H1 (cell line): Measurements from ENCODE around the gene PAK2. TPM values are rescaled to one million over a fixed set of nuclear protein-coding genes. Genes with fewer than 3 reads are reported as not detected.

ENCODE experiments used
- CTCF ChIA-PET: fragments of 300-600 bp; sonication (Branson Sonifier 250); formaldehyde crosslinking; loops from one replicate; lab custom pipeline; 2021; ENCODE audit not compliant: partially characterized antibody; lab: Charles Lee
- POLR2A ChIA-PET: fragments of 300-600 bp; sonication (Branson Sonifier 250); formaldehyde crosslinking; loops from one replicate; lab custom pipeline; 2021; ENCODE audit warnings: inconsistent platforms; ENCODE audit not compliant: partially characterized antibody; lab: Charles Lee
- DNase-seq, 2 experiments: peaks; one replicate each; pipeline versions ENCODE4 v3.0.0 to v3.0.0-alpha.2; 2010 to 2022; ENCODE audit warnings: low spot score in 2 of 2, low read depth in 1 of 2, mixed read lengths in 1 of 2
- FAIRE-seq: peaks from 2 replicates; lab custom pipeline; 2011; peaks lifted over from hg19 to GRCh38; lab: Jason Lieb, UNC
- H2AFZ ChIP-seq: 2 replicates; pipeline ENCODE4 v1.8.1; 2012; ENCODE audit warnings: low read length, inconsistent platforms
- H2AK5ac ChIP-seq: 2 replicates; pipeline ENCODE4 v1.6.1; 2013; ENCODE audit warnings: low read depth, low read length
- H2BK120ac ChIP-seq: replicated peaks from 2 replicates; pipeline ENCODE3; 2013; ENCODE audit warnings: low read depth, low read length, inconsistent platforms
- H2BK12ac ChIP-seq: 2 replicates; pipeline ENCODE4 v1.6.1; 2013; ENCODE audit warnings: low read depth, low read length
- H2BK15ac ChIP-seq: 2 replicates; pipeline ENCODE4 v1.6.1; 2013; ENCODE audit warnings: low read length
- H2BK20ac ChIP-seq: 2 replicates; pipeline ENCODE4 v1.6.1; 2013; ENCODE audit warnings: low read length
- H2BK5ac ChIP-seq: 2 replicates; pipeline ENCODE4 v1.6.1; 2013; ENCODE audit warnings: low read depth, low read length
- H3K14ac ChIP-seq: 2 replicates; pipeline ENCODE4 v1.6.1; 2013; ENCODE audit warnings: inconsistent platforms; ENCODE audit not compliant: insufficient read length
- H3K18ac ChIP-seq: 2 replicates; pipeline ENCODE4 v1.6.1; 2013; ENCODE audit warnings: low read length; ENCODE audit errors: extremely low read depth
- H3K23ac ChIP-seq: 2 replicates; pipeline ENCODE4 v1.6.1; 2013; ENCODE audit warnings: inconsistent platforms; ENCODE audit not compliant: insufficient read length
- H3K23me2 ChIP-seq: 2 replicates; pipeline ENCODE4 v1.6.1; 2013; ENCODE audit warnings: low read depth, low read length
- H3K27ac ChIP-seq: 2 replicates; pipeline ENCODE4 v1.6.1; 2011; ENCODE audit warnings: low read depth, low read length, inconsistent platforms
- H3K27me3 ChIP-seq, 4 experiments: replicated peaks in 1 of 4; 1 replicate in 1 of 4; 2 replicates in 3 of 4; pipeline versions ENCODE4 v1.6.1 to v1.8.1; 2011 to 2013; ENCODE audit warnings: low read length in 3 of 4, mild to moderate bottlenecking in 3 of 4, inconsistent platforms in 2 of 4, mixed read lengths in 2 of 4, moderate library complexity in 1 of 4; ENCODE audit not compliant: control insufficient read depth in 3 of 4, insufficient read depth in 3 of 4; ENCODE audit errors: extremely low read depth in 1 of 4
- H3K36me3 ChIP-seq, 4 experiments: 2 replicates each; pipeline versions ENCODE4 v1.6.1 to v1.8.1; 2011 to 2013; ENCODE audit warnings: mild to moderate bottlenecking in 4 of 4, low read length in 3 of 4, moderate library complexity in 2 of 4, control low read depth in 1 of 4, inconsistent platforms in 1 of 4; ENCODE audit not compliant: insufficient read depth in 4 of 4, control insufficient read depth in 2 of 4
- H3K4ac ChIP-seq: replicated peaks from 2 replicates; pipeline ENCODE3; 2013; ENCODE audit warnings: low read length, low read depth, mixed read lengths, inconsistent platforms; ENCODE audit not compliant: insufficient read length
- H3K4me1 ChIP-seq, 4 experiments: replicated peaks in 1 of 4; 1 replicate in 1 of 4; 2 replicates in 3 of 4; pipeline versions ENCODE4 v1.6.1 to v1.8.1; 2011 to 2013; ENCODE audit warnings: low read length in 3 of 4, inconsistent platforms in 2 of 4, mixed read lengths in 1 of 4; ENCODE audit not compliant: insufficient read depth in 4 of 4, control insufficient read depth in 3 of 4
- H3K4me2 ChIP-seq, 2 experiments: 2 replicates each; pipeline versions ENCODE4 v1.6.1 to v1.8.1; 2011 to 2013; ENCODE audit warnings: low read depth in 2 of 2, low read length in 2 of 2, control low read depth in 1 of 2, inconsistent platforms in 1 of 2, mild to moderate bottlenecking in 1 of 2; ENCODE audit not compliant: insufficient read depth in 1 of 2
- H3K4me3 ChIP-seq, 4 experiments: fragments of 200-600, 300-600 bp in 1 of 4; sonication (generic), shearing (Covaris generic), sonication (Bioruptor Twin) in 1 of 4; 2 replicates each; pipeline versions ENCODE4 v1.5.1 to v1.8.1; 2011 to 2016; ENCODE audit warnings: low read length in 4 of 4, low read depth in 3 of 4, control low read depth in 2 of 4, inconsistent platforms in 2 of 4, mild to moderate bottlenecking in 2 of 4, mixed read lengths in 1 of 4, moderate library complexity in 1 of 4; ENCODE audit not compliant: insufficient read depth in 2 of 4; ENCODE audit errors: extremely low read depth in 1 of 4
- H3K56ac ChIP-seq: replicated peaks from 2 replicates; pipeline ENCODE3; 2013; ENCODE audit warnings: low read depth, mild to moderate bottlenecking, mixed read lengths, low read length, inconsistent platforms; ENCODE audit not compliant: insufficient read length
- H3K79me1 ChIP-seq: 2 replicates; pipeline ENCODE4 v1.6.1; 2013; ENCODE audit warnings: low read depth, low read length, control low read depth
- H3K79me2 ChIP-seq, 2 experiments: 2 replicates each; pipeline versions ENCODE4 v1.6.1 to v1.8.1; 2012 to 2013; ENCODE audit warnings: low read length in 2 of 2, mild to moderate bottlenecking in 2 of 2, inconsistent platforms in 1 of 2; ENCODE audit not compliant: insufficient read depth in 2 of 2, control insufficient read depth in 1 of 2
- H3K9ac ChIP-seq, 4 experiments: replicated peaks in 1 of 4; 1 replicate in 1 of 4; 2 replicates in 3 of 4; pipeline versions ENCODE4 v1.6.1 to v1.8.1; 2011 to 2013; ENCODE audit warnings: low read depth in 3 of 4, low read length in 3 of 4, control low read depth in 2 of 4, mild to moderate bottlenecking in 2 of 4, moderate library complexity in 2 of 4, inconsistent platforms in 1 of 4; ENCODE audit errors: extremely low read depth in 1 of 4
- H3K9me3 ChIP-seq, 2 experiments: 2 replicates each; pipeline versions ENCODE4 v1.6.1 to v1.8.1; 2012 to 2013; ENCODE audit warnings: mild to moderate bottlenecking in 2 of 2, moderate library complexity in 2 of 2, control low read depth in 1 of 2, inconsistent platforms in 1 of 2, low read depth in 1 of 2, low read length in 1 of 2, mixed read lengths in 1 of 2; ENCODE audit not compliant: insufficient read depth in 2 of 2
- H4K20me1 ChIP-seq, 2 experiments: replicated peaks in 1 of 2; 2 replicates each; pipeline versions ENCODE3 to v1.8.1; 2011 to 2013; ENCODE audit warnings: inconsistent platforms in 2 of 2, low read length in 2 of 2, mild to moderate bottlenecking in 1 of 2; ENCODE audit not compliant: insufficient read depth in 2 of 2, control insufficient read depth in 1 of 2
- H4K5ac ChIP-seq: 2 replicates; pipeline ENCODE4 v1.6.1; 2013; ENCODE audit warnings: low read length, low read depth, mixed read lengths, inconsistent platforms; ENCODE audit not compliant: insufficient read length
- H4K8ac ChIP-seq: 2 replicates; pipeline ENCODE4 v1.8.0; 2013; ENCODE audit warnings: mild to moderate bottlenecking, moderate library complexity, low read length, inconsistent platforms; ENCODE audit not compliant: insufficient read depth; ENCODE audit errors: extremely low read depth
- H4K91ac ChIP-seq: replicated peaks from 2 replicates; pipeline ENCODE3; 2013; ENCODE audit warnings: low read length, mixed read lengths, inconsistent platforms; ENCODE audit not compliant: insufficient read length
- CEBPB ChIP-seq: IDR thresholded peaks from 2 replicates; pipeline ENCODE4 v1.6.1; 2012; ENCODE audit warnings: low read depth, low read length
- EGR1 ChIP-seq: IDR thresholded peaks from 2 replicates; pipeline ENCODE4 v1.6.1; 2011; ENCODE audit warnings: low read depth, low read length, borderline replicate concordance
- KDM4A ChIP-seq: IDR thresholded peaks from one replicate; pipeline ENCODE4 v1.7.1; 2012; ENCODE audit warnings: low read depth, mild to moderate bottlenecking, moderate library complexity, low read length, inconsistent platforms; ENCODE audit not compliant: severe bottlenecking
- KDM5A ChIP-seq: fragments of 200-600 bp; IDR thresholded peaks from 2 replicates; pipeline ENCODE4 v1.7.1; 2012; ENCODE audit warnings: mild to moderate bottlenecking, low read length, inconsistent platforms, mixed read lengths
- NRF1 ChIP-seq: IDR thresholded peaks from 2 replicates; pipeline ENCODE4 v1.6.1; 2011; ENCODE audit warnings: mild to moderate bottlenecking, low read depth, low read length, improper control_type of control experiment
- RBBP5 ChIP-seq: IDR thresholded peaks from 2 replicates; pipeline ENCODE4 v1.7.1; 2012; ENCODE audit warnings: low read depth, mild to moderate bottlenecking, inconsistent platforms, low read length, moderate library complexity, borderline replicate concordance
- RNF2 ChIP-seq: fragments of 200-900, 300-1000 bp; sonication (generic); IDR thresholded peaks from 2 replicates; pipeline ENCODE4 v1.7.1; 2016; ENCODE audit warnings: borderline replicate concordance, low read depth, mild to moderate bottlenecking, antibody characterized with exemption, low read length; ENCODE audit not compliant: poor library complexity, severe bottlenecking; ENCODE audit errors: missing control alignments
- RXRA ChIP-seq: IDR thresholded peaks from 2 replicates; pipeline ENCODE4 v1.6.1; 2011; ENCODE audit warnings: low read depth, mild to moderate bottlenecking, low read length, moderate library complexity; ENCODE audit not compliant: insufficient read depth
- SP4 ChIP-seq: IDR thresholded peaks from 2 replicates; pipeline ENCODE4 v1.6.1; 2012; ENCODE audit warnings: low read length, inconsistent platforms
- TAF7 ChIP-seq: optimal IDR thresholded peaks from 2 replicates; pipeline ENCODE3; 2011; ENCODE audit warnings: low read depth, mild to moderate bottlenecking, inconsistent platforms, low read length, moderate library complexity, borderline replicate concordance
- TCF12 ChIP-seq: IDR thresholded peaks from 2 replicates; pipeline ENCODE4 v1.6.1; 2011; ENCODE audit warnings: low read depth, mild to moderate bottlenecking, low read length
- ZNF274 ChIP-seq: IDR thresholded peaks from 2 replicates; pipeline ENCODE4 v1.7.0; 2012; ENCODE audit warnings: low read length, borderline replicate concordance; ENCODE audit errors: extremely low read depth
- WGBS, 2 experiments: shearing (Covaris generic) in 1 of 2; methylation state at CpG; one replicate each; pipeline versions ENCODE4 v1.1.6 to v1.1.7; 2013 to 2015; ENCODE audit warnings: low lambda C conversion rate in 2 of 2, mixed read lengths in 2 of 2, inconsistent platforms in 1 of 2, low coverage in 1 of 2, missing lambda C conversion rate in 1 of 2; ENCODE audit not compliant: insufficient replicate concordance in 2 of 2, insufficient coverage in 1 of 2, insufficient read length in 1 of 2; ENCODE audit errors: extremely low coverage in 1 of 2, missing lambda C conversion rate in 1 of 2; 5-methylcytosine and 5-hydroxymethylcytosine counted together
- polyA plus RNA-seq, 7 experiments: library from polyadenylated mRNA; depleted of rRNA in 3 of 7; stranded (reverse) in 5 of 7; unstranded in 2 of 7; fragments of >200 nt in 5 of 7; fragments of 200-250 nt in 2 of 7; gene quantifications; 1 replicate in 5 of 7; 2 replicates in 1 of 7; 4 replicates in 1 of 7; pipeline versions ENCODE4 v1.2.1 to v1.2.3, GENCODE V29; 2011 to 2013; ENCODE audit warnings: missing spikeins in 2 of 7, mixed read lengths in 2 of 7
- total RNA-seq: library from RNA; stranded (reverse); fragmentation: NEBNext Ultra II Directional; extraction: Animal tissue kit (Norgen Biotek cat#: 25700); gene quantifications from 2 replicates; pipeline ENCODE4 v1.2.1, GENCODE V29; 2021
- TF ChIP-seq, protein P1 (sequence below): IDR thresholded peaks from 2 replicates; pipeline ENCODE4 v1.6.1; 2011; ENCODE audit warnings: low read depth, mild to moderate bottlenecking, low read length; ENCODE audit not compliant: insufficient read depth

Gene PAK2
- total and polyA plus RNA-seq, 2 of the 8 experiments (the other 6 are each of a cell fraction or from before 2014, with no cell fraction given) = 13.1 to 60.5 TPM

DNA sequence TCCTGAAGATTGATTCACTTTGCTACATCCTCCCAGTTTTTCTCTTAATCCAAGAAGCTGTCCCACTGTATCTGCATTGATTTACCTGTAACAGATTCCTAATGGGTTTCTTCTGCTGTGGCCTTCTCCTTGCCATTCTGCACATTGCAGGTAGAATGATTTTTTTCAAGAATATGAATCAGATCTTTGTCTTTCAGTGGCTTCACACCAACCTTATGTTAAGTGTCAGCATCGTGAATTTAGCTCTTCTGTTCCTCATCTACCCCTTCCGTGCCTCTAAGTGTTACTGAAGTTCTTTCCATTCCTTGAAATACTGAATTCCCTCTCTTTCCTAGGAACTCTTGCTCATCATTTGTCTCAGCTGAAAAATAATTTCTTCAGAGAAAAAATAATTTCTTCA, 135.6 kb downstream of the PAK2 start:
- H2AK5ac ChIP-seq = no peak overlapping the region
- H3K9me3 ChIP-seq = no peaks in the 10 kb centered on the region
- H2BK15ac ChIP-seq = no peak overlapping the region
- no peak overlapping the region for H3K23ac ChIP-seq
- WGBS, 2 experiments = 87% methylated on average over 2 of the region's 2 CpGs; no CpG with 5 or more reads in 1 of the 2 experiments
- no peak overlapping the region for H3K27ac ChIP-seq
- no peak overlapping the region for H3K4me3 ChIP-seq
- no peak overlapping the region for H2BK5ac ChIP-seq
- H3K56ac ChIP-seq = no peak overlapping the region
- H3K4me1 ChIP-seq = no peaks in the 10 kb centered on the region
- DNase-seq (no peak), FAIRE-seq (no peak)
- H4K91ac ChIP-seq = no peak overlapping the region
- H2BK12ac ChIP-seq = no peak overlapping the region
- H2BK20ac ChIP-seq = no peak overlapping the region
- H3K27me3 ChIP-seq = no peaks in the 10 kb centered on the region
- H4K8ac ChIP-seq = no peak overlapping the region
- H3K79me2 ChIP-seq = peaks cover 8 to 86% of the 10 kb centered on the region in 2 experiments
- H4K5ac ChIP-seq = no peak overlapping the region
- H3K18ac ChIP-seq = no peak overlapping the region
- H2BK120ac ChIP-seq = no peak overlapping the region
- peaks cover 0 to 8% of the 10 kb centered on the region in 2 experiments for H4K20me1 ChIP-seq
- H3K23me2 ChIP-seq = no peaks in the 10 kb centered on the region
- POLR2A ChIA-PET = interaction anchor here (0.6 kb wide), 1 partner anchor 320 kb away, joined by 6 read pairs; no protein-coding TSS in a partner anchor
- no peak overlapping the region for H3K4ac ChIP-seq
- H3K4me2 ChIP-seq = no peak overlapping the region
- H3K36me3 ChIP-seq = no peaks in the 10 kb centered on the region; a peak in 1 of 8 replicates
- H3K14ac ChIP-seq = no peak overlapping the region
- CTCF ChIA-PET = interaction anchor here (0.7 to 1.7 kb wide), 5 partner anchors 10 to 158 kb away, joined by 3 to 4 read pairs (median 4); no protein-coding TSS in a partner anchor
- H2AFZ ChIP-seq = no peak overlapping the region
- no peak overlapping the region for H3K9ac ChIP-seq
- peaks cover 5% of the 10 kb centered on the region; the same call in 1 of the 2 replicates for H3K79me1 ChIP-seq
- TF ChIP-seq KDM4A (no peak), CEBPB (no peak), KDM5A (no peak), RBBP5 (no peak), EGR1 (no peak), TCF12 (no peak), TAF7 (no peak), SP4 (no peak), RXRA (no peak), NRF1 (no peak), RNF2 (no peak), ZNF274 (no peak)
- TF ChIP-seq, protein P1, sequence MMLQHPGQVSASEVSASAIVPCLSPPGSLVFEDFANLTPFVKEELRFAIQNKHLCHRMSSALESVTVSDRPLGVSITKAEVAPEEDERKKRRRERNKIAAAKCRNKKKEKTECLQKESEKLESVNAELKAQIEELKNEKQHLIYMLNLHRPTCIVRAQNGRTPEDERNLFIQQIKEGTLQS = no peak
